K562 (cell line): ENCODE results near the gene DOCK6. TPM values are rescaled to one million over a fixed set of nuclear protein-coding genes. Genes with fewer than 3 reads are reported as not detected.

ENCODE experiments used
- CBFB ChIP-seq: sonication (generic); formaldehyde crosslinking; IDR thresholded peaks from 2 replicates; pipeline ENCODE4 v1.4.0; 2020; ENCODE audit warnings: mild to moderate bottlenecking, missing genetic modification reagents
- CEBPB ChIP-seq: fragments of 450-650 bp; IDR thresholded peaks from 2 replicates; pipeline ENCODE4 v1.6.1; 2016; ENCODE audit warnings: missing genetic modification characterization, missing compliant biosample characterization
- ETV6 ChIP-seq, 3 experiments: fragments of 150-350 bp in 1 of 3; sonication (generic) in 1 of 3; formaldehyde crosslinking in 1 of 3; IDR thresholded peaks; 2 replicates each; pipeline versions ENCODE4 v1.6.1 to v1.8.0; 2014 to 2022; ENCODE audit warnings: borderline replicate concordance in 2 of 3, low read depth in 2 of 3, antibody characterized with exemption in 1 of 3, low read length in 1 of 3, mild to moderate bottlenecking in 1 of 3, missing genetic modification reagents in 1 of 3
- FOXP4 ChIP-seq: sonication (generic); formaldehyde crosslinking; IDR thresholded peaks from 2 replicates; pipeline ENCODE4 v1.8.0; 2022; ENCODE audit warnings: mild to moderate bottlenecking, missing genetic modification reagents, borderline replicate concordance
- HIVEP1 ChIP-seq: fragments of 250-450 bp; sonication (Bioruptor Pico); IDR thresholded peaks from 2 replicates; pipeline ENCODE4 v1.4.0; 2020; ENCODE audit warnings: mild to moderate bottlenecking
- MAFF ChIP-seq: IDR thresholded peaks from 2 replicates; pipeline ENCODE4 v1.6.1; 2012; ENCODE audit warnings: low read length, improper control_type of control experiment
- MBD2 ChIP-seq: sonication (generic); IDR thresholded peaks from 2 replicates; pipeline ENCODE4 v1.6.1; 2016; ENCODE audit warnings: low read depth, borderline replicate concordance
- RB1 ChIP-seq: fragments of 450-650 bp; IDR thresholded peaks from 2 replicates; pipeline ENCODE4 v1.6.1; 2017; ENCODE audit warnings: low read depth, mild to moderate bottlenecking
- RBBP5 ChIP-seq: fragments of 200-600 bp; sonication (generic); IDR thresholded peaks from 2 replicates; pipeline ENCODE4 v1.6.1; 2012; ENCODE audit warnings: borderline replicate concordance, mild to moderate bottlenecking, low read length, control low read depth, inconsistent platforms; ENCODE audit not compliant: insufficient read depth, poor library complexity, severe bottlenecking
- SMARCA4 ChIP-seq: fragments of 450-650 bp; IDR thresholded peaks from 2 replicates; pipeline ENCODE4 v1.6.1; 2016
- TEAD2 ChIP-seq: fragments of 450-650 bp; IDR thresholded peaks from 2 replicates; pipeline ENCODE4 v1.6.1; 2016; ENCODE audit warnings: missing genetic modification characterization, control low read depth, missing compliant biosample characterization
- TSHZ1 ChIP-seq: fragments of 250-450 bp; sonication (Bioruptor Pico); IDR thresholded peaks from 2 replicates; pipeline ENCODE4 v1.4.0; 2020; ENCODE audit warnings: mild to moderate bottlenecking, moderate library complexity
- ZNF41 ChIP-seq: fragments of 250-450 bp; sonication (Bioruptor Pico); conservative IDR thresholded peaks from 2 replicates; pipeline ENCODE4 v1.4.0; 2020; ENCODE audit warnings: mild to moderate bottlenecking
- polyA plus RNA-seq, 8 experiments: library from polyadenylated mRNA; depleted of rRNA in 4 of 8; stranded (reverse) in 5 of 8; unstranded in 3 of 8; fragments of >200 nt; fragmentation: Nextera tagmentation in 2 of 8; fragmentation: Illumina TruSeq in 1 of 8; extraction: Ambion mirVana in 2 of 8; extraction: Trizol in 1 of 8; gene quantifications; 2 replicates each; pipeline versions ENCODE4 v1.2.1 to v1.2.3, GENCODE V29; 2011 to 2014; ENCODE audit warnings: inconsistent platforms in 1 of 8, missing spikeins in 1 of 8
- total RNA-seq, 7 experiments: library from RNA; depleted of rRNA in 6 of 7; stranded (reverse); fragments of >200 nt in 6 of 7; fragmentation: Illumina TruSeq in 2 of 7; extraction: Trizol in 2 of 7; gene quantifications; 2 replicates each; pipeline versions ENCODE4 v1.2.1 to v1.2.3, GENCODE V29; 2011 to 2021; ENCODE audit warnings: low replicate concordance in 1 of 7
- TF ChIP-seq, protein P1 (sequence below), 2 experiments: fragments of 250-450 bp in 1 of 2; fragments of 450-650 bp in 1 of 2; sonication (Bioruptor Pico) in 1 of 2; IDR thresholded peaks; 2 replicates each; pipeline versions ENCODE4 v1.6.1 to v1.8.0; 2016 to 2021; ENCODE audit warnings: mild to moderate bottlenecking in 2 of 2, moderate library complexity in 2 of 2, missing compliant biosample characterization in 1 of 2, missing genetic modification characterization in 1 of 2
- TF ChIP-seq, protein P2 (sequence below): fragments of 250-450 bp; sonication (Bioruptor Pico); IDR thresholded peaks from 2 replicates; pipeline ENCODE4 v1.5.0; 2022; ENCODE audit warnings: mild to moderate bottlenecking

The DOCK6 gene
- total and polyA plus RNA-seq, 9 of the 15 experiments (the other 6 are each of a cell fraction or from before 2014, with no cell fraction given) = 0.35 to 19.3 (median 3.8) TPM

- TF ChIP-seq RBBP5 = no peak
- TF ChIP-seq CEBPB (tag) = no peak
- TF ChIP-seq RB1 = peak; percentile 78
- no peak for TF ChIP-seq FOXP4 (CRISPR knock-in tag)
- no peak for TF ChIP-seq CBFB (CRISPR knock-in tag)
- TF ChIP-seq, protein P1, sequence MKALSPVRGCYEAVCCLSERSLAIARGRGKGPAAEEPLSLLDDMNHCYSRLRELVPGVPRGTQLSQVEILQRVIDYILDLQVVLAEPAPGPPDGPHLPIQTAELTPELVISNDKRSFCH (CRISPR knock-in tag; IDR thresholded peaks at IDR 0.05) = no peak
- TF ChIP-seq, protein P1 (tag; IDR thresholded peaks at IDR 0.05) = no peak
- TF ChIP-seq TSHZ1 (CRISPR knock-in tag) = no peak
- no peak for TF ChIP-seq MAFF
- TF ChIP-seq, protein P2, sequence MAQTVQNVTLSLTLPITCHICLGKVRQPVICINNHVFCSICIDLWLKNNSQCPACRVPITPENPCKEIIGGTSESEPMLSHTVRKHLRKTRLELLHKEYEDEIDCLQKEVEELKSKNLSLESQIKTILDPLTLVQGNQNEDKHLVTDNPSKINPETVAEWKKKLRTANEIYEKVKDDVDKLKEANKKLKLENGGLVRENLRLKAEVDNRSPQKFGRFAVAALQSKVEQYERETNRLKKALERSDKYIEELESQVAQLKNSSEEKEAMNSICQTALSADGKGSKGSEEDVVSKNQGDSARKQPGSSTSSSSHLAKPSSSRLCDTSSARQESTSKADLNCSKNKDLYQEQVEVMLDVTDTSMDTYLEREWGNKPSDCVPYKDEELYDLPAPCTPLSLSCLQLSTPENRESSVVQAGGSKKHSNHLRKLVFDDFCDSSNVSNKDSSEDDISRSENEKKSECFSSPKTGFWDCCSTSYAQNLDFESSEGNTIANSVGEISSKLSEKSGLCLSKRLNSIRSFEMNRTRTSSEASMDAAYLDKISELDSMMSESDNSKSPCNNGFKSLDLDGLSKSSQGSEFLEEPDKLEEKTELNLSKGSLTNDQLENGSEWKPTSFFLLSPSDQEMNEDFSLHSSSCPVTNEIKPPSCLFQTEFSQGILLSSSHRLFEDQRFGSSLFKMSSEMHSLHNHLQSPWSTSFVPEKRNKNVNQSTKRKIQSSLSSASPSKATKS = no peak
- no peak for TF ChIP-seq TEAD2 (tag)
- no peak for TF ChIP-seq SMARCA4
- no peak for TF ChIP-seq ZNF41 (CRISPR knock-in tag)
- no peak for TF ChIP-seq MBD2
- no peak for TF ChIP-seq ETV6 (IDR thresholded peaks at IDR 0.05; ENCODE audit: borderline replicate concordance in 1 of 2, low read depth in 2 of 2, low read length in 1 of 2)
- TF ChIP-seq ETV6 (CRISPR knock-in tag; IDR thresholded peaks at IDR 0.05; ENCODE audit: borderline replicate concordance) = no peak
- TF ChIP-seq HIVEP1 (CRISPR knock-in tag) = no peak
These were observed 31.4 kb upstream of the DOCK6 start (continued) for GRCh38 chr19:11293433-11294389.
